ENCODE results near the gene JAK1.

The JAK1 gene

GRCh38 chr1:64845831-64846425 lies 120.4 kb downstream of the JAK1 start:
- TF ChIP-seq, protein P1, sequence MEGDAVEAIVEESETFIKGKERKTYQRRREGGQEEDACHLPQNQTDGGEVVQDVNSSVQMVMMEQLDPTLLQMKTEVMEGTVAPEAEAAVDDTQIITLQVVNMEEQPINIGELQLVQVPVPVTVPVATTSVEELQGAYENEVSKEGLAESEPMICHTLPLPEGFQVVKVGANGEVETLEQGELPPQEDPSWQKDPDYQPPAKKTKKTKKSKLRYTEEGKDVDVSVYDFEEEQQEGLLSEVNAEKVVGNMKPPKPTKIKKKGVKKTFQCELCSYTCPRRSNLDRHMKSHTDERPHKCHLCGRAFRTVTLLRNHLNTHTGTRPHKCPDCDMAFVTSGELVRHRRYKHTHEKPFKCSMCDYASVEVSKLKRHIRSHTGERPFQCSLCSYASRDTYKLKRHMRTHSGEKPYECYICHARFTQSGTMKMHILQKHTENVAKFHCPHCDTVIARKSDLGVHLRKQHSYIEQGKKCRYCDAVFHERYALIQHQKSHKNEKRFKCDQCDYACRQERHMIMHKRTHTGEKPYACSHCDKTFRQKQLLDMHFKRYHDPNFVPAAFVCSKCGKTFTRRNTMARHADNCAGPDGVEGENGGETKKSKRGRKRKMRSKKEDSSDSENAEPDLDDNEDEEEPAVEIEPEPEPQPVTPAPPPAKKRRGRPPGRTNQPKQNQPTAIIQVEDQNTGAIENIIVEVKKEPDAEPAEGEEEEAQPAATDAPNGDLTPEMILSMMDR (IDR thresholded peaks at IDR 0.05), result no peak
- TF ChIP-seq ZFX (IDR thresholded peaks at IDR 0.05; ENCODE audit: borderline replicate concordance), result no peak
- no peak overlapping the region for H3K27ac ChIP-seq

- H3K27ac ChIP-seq, result no peak overlapping the region
- TF ChIP-seq, protein P1 (IDR thresholded peaks at IDR 0.05), result no peak
- no peak for TF ChIP-seq ZFX (IDR thresholded peaks at IDR 0.05; ENCODE audit: borderline replicate concordance)
Observed at GRCh38 chr1:64844609-64845008, 121.7 kb downstream of the JAK1 start.

GRCh38 chr1:64844175-64844574 lies 122.2 kb downstream of the JAK1 start:
- TF ChIP-seq, protein P1 (IDR thresholded peaks at IDR 0.05), result no peak
- TF ChIP-seq ZFX (IDR thresholded peaks at IDR 0.05; ENCODE audit: borderline replicate concordance), result no peak
- H3K27ac ChIP-seq, result no peak overlapping the region

GRCh38 chr1:64843675-64844074 lies 122.7 kb downstream of the JAK1 start:
- H3K27ac ChIP-seq, result no peak overlapping the region
- TF ChIP-seq, protein P1 (IDR thresholded peaks at IDR 0.05), result no peak
- TF ChIP-seq ZFX (IDR thresholded peaks at IDR 0.05; ENCODE audit: borderline replicate concordance), result no peak

DNA sequence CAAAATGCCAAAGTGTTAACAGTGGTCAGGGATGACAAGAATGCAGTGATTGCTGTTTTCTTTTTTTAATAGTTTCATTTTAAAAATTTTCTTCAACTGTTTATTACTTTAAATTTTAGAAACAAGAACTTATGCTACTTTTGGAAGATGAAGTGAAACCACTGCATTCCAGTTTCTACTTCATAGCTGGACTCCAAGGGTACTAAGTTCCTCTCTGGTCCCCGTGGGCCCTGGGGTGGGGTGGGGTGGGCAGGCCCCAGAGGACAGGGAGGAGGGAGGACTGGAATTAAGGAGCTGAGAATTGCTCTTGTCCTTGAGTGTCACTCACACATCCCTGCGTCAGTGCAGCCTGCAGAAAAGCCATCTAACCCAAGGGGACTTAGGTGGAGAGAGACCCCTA lies 124.1 kb downstream of the JAK1 start:
- no peak overlapping the region for H3K27ac ChIP-seq
- TF ChIP-seq ZFX (IDR thresholded peaks at IDR 0.05; ENCODE audit: borderline replicate concordance), result no peak
- TF ChIP-seq, protein P1 (IDR thresholded peaks at IDR 0.05), result no peak

GRCh38 chr1:64841330-64842065 lies 124.9 kb downstream of the JAK1 start:
- no peak for TF ChIP-seq ZFX (IDR thresholded peaks at IDR 0.05; ENCODE audit: borderline replicate concordance)
- TF ChIP-seq, protein P1 (IDR thresholded peaks at IDR 0.05), result no peak
- H3K27ac ChIP-seq, result no peak overlapping the region

- TF ChIP-seq ZFX (IDR thresholded peaks at IDR 0.05; ENCODE audit: borderline replicate concordance), result no peak
- TF ChIP-seq, protein P1 (IDR thresholded peaks at IDR 0.05), result no peak
- H3K27ac ChIP-seq, result no peak overlapping the region
Observed at GRCh38 chr1:64839732-64840405, 126.5 kb downstream of the JAK1 start.

Measured in 22Rv1 (cell line).